Coronary artery (tissue), 2 donors: ENCODE measurements around the gene SRC.

Source experiments
- DNase-seq: peaks from one replicate; pipeline ENCODE4 v3.0.0-alpha.2; 2017; ENCODE audit warnings: low spot score
- H3K27ac ChIP-seq, 2 donors: fragments of 200-600 bp; sonication (generic); one replicate each; pipeline ENCODE4 v1.5.1; 2016 to 2019
- H3K4me3 ChIP-seq: fragments of 200-600 bp; sonication (generic); 2 replicates; pipeline ENCODE4 v1.5.1; 2016; ENCODE audit warnings: mild to moderate bottlenecking, moderate library complexity
- CTCF ChIP-seq: fragments of 200-600 bp; sonication (generic); IDR thresholded peaks from one replicate; pipeline ENCODE4 v1.5.1; 2019; ENCODE audit warnings: antibody characterized with exemption

The SRC gene

DNA sequence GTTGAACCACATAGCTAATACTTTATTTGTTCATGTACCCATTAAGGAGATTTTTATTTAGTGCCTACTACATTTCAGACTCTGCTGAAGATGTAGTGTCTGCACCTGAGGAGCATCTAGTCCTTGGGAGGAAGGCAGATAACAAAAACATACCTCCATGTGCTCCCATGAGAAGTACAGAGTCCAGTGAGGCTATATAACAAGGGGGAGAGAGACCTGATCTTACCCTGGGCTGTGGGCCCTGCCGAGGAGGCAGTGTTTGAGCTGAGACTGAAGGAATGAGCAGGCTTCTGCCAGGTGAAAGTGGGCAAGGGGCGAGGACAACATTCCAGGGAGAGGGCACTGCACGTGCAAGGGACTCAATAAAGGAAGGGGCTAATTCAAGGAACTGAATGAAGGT, 44.4 kb upstream of the SRC start:
- no peak overlapping the region for H3K27ac ChIP-seq

DNA sequence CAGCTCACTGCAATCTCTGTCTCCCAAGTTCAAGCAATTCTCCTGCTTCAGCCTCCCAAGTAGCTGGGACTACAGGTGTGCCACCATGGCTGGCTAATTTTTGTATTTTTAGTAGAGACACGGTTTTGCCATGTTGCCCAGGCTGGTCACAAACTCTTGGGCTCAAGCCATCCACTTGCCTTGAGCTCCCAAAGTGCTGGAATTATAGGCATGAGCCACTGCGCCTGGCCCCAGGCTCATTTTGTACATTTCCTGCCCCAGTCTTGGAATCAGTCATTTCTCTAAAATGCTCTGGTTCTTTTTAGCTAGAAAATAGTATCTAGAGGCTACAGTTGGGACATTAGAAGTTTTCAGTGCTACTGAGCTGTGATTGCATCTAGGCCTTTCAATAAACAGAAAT, 43.0 kb upstream of the SRC start:
- no peak overlapping the region for H3K27ac ChIP-seq
- no peak overlapping the region for H3K4me3 ChIP-seq
- TF ChIP-seq CTCF = no peak
- DNase-seq = no peak

More for the DNA sequence above, 44.4 kb upstream of the SRC start:
- TF ChIP-seq CTCF = no peak
- H3K4me3 ChIP-seq = no peak overlapping the region
- DNase-seq = no peak

- Histone ChIP-seq H3K27ac (no peak overlapping the region), H3K4me3 (no peak overlapping the region)
- no peak for DNase-seq
- no peak for TF ChIP-seq CTCF
Observed at GRCh38 chr20:37303637-37304036, 42.3 kb upstream of the SRC start.

DNA sequence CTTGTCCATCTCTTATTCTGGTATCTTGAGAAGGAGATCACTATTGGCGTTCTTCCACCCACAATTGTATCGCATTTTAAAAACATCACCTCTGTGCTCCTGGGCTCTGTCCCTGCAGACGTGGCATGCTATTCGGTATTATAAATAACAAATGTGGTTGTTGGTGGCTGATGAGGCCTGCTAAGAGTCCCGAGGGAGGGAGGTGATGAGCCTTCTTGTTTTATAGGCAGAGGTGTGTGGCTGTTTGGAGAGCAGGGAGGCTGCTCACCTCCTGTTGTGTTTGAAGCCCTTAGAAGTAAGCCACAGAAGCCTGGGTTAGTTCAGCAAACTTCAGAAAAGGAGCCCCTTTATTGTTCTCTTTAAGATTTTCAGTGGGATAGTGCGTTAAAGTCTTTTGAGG, 40.9 kb upstream of the SRC start:
- Histone ChIP-seq H3K4me3 (no peak overlapping the region), H3K27ac (peak overlapping the region in 1 of 2 donors; percentile 19)
- no peak for DNase-seq
- no peak for TF ChIP-seq CTCF

DNA sequence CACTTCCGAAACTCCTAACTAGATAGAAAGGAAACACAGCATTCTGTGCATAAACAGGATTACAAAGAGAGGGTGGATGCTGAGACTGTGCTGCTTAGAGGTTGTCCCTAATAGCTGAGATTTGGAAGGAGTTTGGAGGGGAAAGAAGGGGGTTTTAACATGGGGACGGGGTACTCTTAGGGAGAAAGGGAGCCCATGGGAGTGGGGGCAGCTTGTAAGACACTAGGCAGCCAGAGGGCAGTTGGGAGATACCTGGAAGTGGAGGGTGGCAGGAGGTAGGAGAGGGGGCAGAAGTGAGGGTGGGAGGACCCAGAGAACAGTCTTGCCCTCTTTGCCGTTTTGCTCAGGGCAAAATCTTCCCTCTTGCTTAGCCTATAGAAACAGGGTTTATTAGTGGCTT, 40.1 kb upstream of the SRC start:
- H3K27ac ChIP-seq = peak overlapping the region in 1 of 2 donors; percentile 55
- TF ChIP-seq CTCF = no peak
- no peak overlapping the region for H3K4me3 ChIP-seq
- no peak for DNase-seq

DNA sequence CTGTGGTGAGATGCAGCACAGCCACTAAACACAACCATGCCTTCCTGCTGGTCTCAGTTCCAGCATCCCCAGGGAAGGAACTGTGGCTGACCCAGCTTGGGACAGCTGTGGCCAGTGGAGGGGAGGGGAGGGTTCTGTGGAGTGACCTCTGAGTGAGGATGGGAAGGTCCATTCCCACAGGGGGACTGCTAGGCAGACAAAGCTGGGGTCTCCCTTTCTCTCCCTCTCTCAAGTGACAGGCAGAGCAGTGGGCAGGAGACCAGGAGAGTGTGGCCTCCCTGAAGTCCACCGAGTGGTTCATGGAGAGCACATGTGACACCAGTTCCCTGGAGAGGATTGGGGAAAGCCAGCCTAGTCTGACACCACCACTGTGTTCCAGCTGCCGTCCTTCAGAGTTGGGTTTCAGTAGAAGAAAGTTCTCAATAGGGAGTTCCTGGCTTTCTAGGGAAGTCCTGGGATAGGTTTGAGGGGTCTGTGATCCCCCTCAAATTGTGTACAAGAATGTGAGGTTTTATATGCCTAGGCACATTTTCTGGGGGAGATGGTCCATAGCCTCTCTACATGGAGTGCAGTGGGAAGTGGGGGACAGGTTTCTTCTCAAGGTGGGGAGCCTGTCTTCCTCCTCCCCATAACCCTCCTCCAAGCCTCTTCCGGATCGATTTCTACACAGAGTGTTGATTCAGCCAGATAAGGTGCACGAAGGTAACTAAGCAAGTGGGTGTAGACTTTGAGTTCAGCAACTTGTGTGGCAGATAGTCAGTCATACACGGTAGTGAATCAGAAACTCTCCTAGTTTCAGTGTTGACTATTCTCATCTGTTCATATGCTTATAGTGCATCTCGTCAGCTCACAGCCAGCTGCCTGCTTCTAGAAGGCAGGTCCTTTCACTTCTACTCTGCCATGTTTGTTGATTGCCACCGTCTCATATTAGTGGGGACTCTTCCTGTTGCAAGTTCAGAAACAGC, 37.6 kb upstream of the SRC start:
- TF ChIP-seq CTCF = no peak
- Histone ChIP-seq H3K27ac (no peak overlapping the region), H3K4me3 (no peak overlapping the region)
- no peak for DNase-seq

GRCh38 chr20:37309290-37309689, 36.6 kb upstream of the SRC start:
- no peak for DNase-seq
- Histone ChIP-seq H3K27ac (peak overlapping the region in 1 of 2 donors; percentile 12), H3K4me3 (no peak overlapping the region)
- no peak for TF ChIP-seq CTCF
